Upper lobe of right lung (tissue), 1 donor: ENCODE data around the gene BHLHE23. TPM values are rescaled to one million over a fixed set of nuclear protein-coding genes. Genes with fewer than 3 reads are reported as not detected.
A peak's percentile ranks its signal among the peaks of the same experiment; 100 is the strongest.

Source experiments
- ATAC-seq: fragments of 200-7000 bp; cut with Tn5 transposase; one replicate; pipeline ENCODE4 v1.9.1; 2020; ENCODE audit warnings: mild to moderate bottlenecking, moderate library complexity
- DNase-seq: peaks from one replicate; pipeline ENCODE4 v3.0.0-alpha.2; 2020
- H3K27ac ChIP-seq: fragments of 200-600 bp; one replicate; pipeline ENCODE4 v1.8.0; 2022
- H3K27me3 ChIP-seq: fragments of 200-600 bp; one replicate; pipeline ENCODE4 v1.8.0; 2022; ENCODE audit warnings: mild to moderate bottlenecking
- H3K36me3 ChIP-seq: fragments of 200-600 bp; one replicate; pipeline ENCODE4 v1.8.0; 2022
- H3K4me1 ChIP-seq: fragments of 200-600 bp; one replicate; pipeline ENCODE4 v1.8.0; 2022
- H3K4me3 ChIP-seq: fragments of 200-600 bp; one replicate; pipeline ENCODE4 v1.8.0; 2022; ENCODE audit warnings: mild to moderate bottlenecking
- H3K9me3 ChIP-seq: fragments of 200-600 bp; one replicate; pipeline ENCODE4 v1.8.0; 2022
- CTCF ChIP-seq: fragments of 200-600 bp; IDR thresholded peaks from one replicate; pipeline ENCODE4 v1.8.0; 2022; ENCODE audit warnings: antibody characterized with exemption
- intact Hi-C: fragments of 100-400 bp; cut with DNase I; formaldehyde crosslinking; loops from one replicate; pipeline ENCODE4 v1.11.0; 2022
- total RNA-seq: library from RNA; stranded (reverse); fragmentation: NEBNext Ultra II Directional; extraction: Animal tissue kit (Norgen Biotek cat#: 25700); gene quantifications from one replicate; pipeline ENCODE4 v1.2.1, GENCODE V29; 2021
- donor health status: DM: no; HTN: yes; CAD: no; lungs with severe emphysema.

The BHLHE23 gene
- total RNA-seq, 1 donor from 2014 or later, result not detected

- DNase-seq (no peak), ATAC-seq (no peak)
- no peaks in the 10 kb centered on the region for H3K36me3 ChIP-seq
- peaks cover 94% of the 10 kb centered on the region for H3K27me3 ChIP-seq
- H3K4me3 ChIP-seq, result no peak overlapping the region
- H3K9me3 ChIP-seq, result no peaks in the 10 kb centered on the region
- H3K4me1 ChIP-seq, result peaks cover 7% of the 10 kb centered on the region
- intact Hi-C loops, result no loop called here
- TF ChIP-seq CTCF, result no peak
- H3K27ac ChIP-seq, result no peak overlapping the region
Observed at GRCh38 chr20:63011798-63012197, 5.0 kb upstream of the BHLHE23 start.

DNA sequence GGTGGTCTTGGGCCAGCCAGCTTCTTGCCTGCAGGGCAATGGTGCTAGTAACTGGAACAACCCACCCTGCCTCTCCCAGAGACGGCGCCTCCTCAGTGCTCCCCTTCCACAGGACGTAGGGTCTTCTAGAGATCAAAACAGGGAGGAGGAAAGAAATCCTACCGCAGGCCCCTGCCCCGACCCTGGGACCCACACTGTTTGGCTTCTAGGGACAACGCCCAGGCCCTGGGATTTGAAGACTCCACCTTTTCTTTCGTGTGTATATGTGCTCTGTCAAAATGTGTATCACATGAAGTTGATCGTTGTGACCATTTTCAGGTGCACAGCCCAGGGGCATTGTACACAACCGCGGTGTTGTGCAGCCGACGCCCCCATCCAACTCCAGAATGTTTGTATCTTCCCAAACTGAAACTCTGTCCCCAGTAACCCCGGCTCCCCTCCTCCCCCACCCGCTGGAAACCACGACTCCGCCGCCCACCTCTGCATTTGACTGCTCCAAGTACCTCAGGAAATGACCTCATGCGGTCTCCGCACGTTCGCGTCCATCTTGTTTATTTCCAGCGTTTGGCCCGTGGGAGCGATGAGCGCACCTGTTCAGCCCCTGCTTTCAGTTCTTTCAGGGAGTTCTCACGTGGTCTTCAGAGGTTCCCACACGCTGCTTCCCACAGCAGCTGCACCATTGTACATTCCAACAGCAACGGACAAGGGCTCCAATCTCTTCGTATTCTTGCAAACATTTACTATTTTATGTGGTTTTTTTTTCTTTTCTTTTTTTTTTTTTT, 3.4 kb upstream of the BHLHE23 start:
- peaks cover 7% of the 10 kb centered on the region for H3K4me1 ChIP-seq
- no peaks in the 10 kb centered on the region for H3K9me3 ChIP-seq
- H3K27ac ChIP-seq, result no peak overlapping the region
- ATAC-seq (no peak), DNase-seq (no peak)
- intact Hi-C loops, result no loop called here
- TF ChIP-seq CTCF, result no peak
- H3K4me3 ChIP-seq, result no peak overlapping the region
- H3K36me3 ChIP-seq, result no peaks in the 10 kb centered on the region
- peaks cover 95% of the 10 kb centered on the region for H3K27me3 ChIP-seq

DNA sequence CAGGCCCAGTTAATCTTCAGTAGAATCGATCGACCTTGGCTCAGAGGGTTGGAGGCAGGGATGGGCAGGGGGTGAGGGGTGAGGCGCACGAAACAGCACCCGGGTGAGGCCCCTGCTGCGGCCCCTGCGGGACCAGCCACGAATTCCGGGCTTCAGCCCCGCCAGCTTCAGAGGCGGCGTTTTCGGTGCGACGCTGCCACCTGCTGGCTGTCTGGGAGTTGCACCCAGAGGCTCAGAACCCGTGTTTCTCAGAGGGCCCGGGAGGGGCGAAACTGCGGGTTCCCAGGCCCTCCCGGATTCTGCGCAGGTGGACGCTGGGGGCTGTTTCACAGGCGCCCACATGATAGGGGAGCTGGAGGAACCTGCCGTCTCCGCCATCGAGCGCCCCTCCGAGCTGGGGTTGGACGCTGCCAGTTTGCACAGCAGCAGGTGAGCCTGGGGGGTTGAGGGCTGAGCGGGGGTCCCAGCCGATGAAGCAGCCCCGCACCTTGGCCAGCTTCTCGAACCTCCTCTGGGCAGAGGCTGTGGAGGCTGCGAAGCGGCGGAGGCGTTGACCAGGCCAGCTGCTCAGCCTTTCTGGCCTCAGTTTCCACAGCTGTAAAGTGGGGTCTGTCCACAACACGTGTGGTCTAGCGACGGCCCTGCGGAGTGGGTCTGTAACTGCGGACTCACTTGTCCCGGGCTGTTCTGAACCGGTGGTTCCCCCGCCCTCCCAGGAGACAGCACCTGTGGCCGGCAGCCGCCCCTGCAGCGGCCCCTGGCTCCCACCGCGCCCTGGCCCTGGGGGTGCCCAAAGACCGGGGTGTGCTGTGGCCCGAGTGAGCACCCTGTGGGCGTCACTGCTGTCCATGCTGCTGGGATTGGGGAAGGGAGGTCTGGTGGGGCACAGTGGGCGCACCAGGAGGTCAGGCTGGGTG, 2.5 kb upstream of the BHLHE23 start:
- peaks cover 95% of the 10 kb centered on the region for H3K27me3 ChIP-seq
- intact Hi-C loops, result no loop called here
- no peaks in the 10 kb centered on the region for H3K9me3 ChIP-seq
- no peak overlapping the region for H3K4me3 ChIP-seq
- peak; percentile 88 for ATAC-seq
- peak; percentile 88 for DNase-seq
- H3K27ac ChIP-seq, result no peak overlapping the region
- no peaks in the 10 kb centered on the region for H3K36me3 ChIP-seq
- peak; percentile 91 for TF ChIP-seq CTCF
- peaks cover 7% of the 10 kb centered on the region for H3K4me1 ChIP-seq

DNA sequence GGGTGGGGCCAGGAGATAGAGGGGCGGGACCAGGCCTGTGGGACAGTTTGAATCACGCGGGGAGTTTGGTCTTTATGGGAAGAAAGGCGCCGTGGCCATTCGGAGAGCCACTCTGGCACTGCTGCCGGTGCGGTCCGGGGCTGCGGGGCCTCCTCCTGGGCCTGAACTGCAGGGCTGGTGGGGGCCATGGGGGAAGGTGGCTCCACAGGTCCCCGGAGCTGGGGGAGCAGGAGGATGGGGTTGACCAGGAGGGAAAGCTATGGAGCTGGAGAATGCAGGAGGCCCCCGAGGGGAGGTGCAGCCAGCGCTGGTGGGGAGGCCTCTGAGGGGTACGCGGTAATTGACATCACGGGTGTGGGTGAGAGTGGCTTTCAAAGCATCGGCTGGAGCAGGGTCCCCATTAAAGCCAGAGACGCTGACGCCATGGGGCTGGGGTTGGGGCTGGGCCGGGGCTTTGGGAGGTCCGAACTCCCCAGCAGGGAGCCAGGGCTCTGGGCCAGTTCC, 1.8 kb upstream of the BHLHE23 start:
- no peak for DNase-seq
- Histone ChIP-seq H3K4me3 (no peak overlapping the region), H3K27me3 (peaks cover 95% of the 10 kb centered on the region), H3K27ac (no peak overlapping the region), H3K36me3 (no peaks in the 10 kb centered on the region), H3K4me1 (peaks cover 7% of the 10 kb centered on the region), H3K9me3 (no peaks in the 10 kb centered on the region)
- ATAC-seq, result peak; percentile 4
- intact Hi-C loops, result no loop called here
- TF ChIP-seq CTCF, result no peak

GRCh38 chr20:63007646-63008488, 1.1 kb upstream of the BHLHE23 start:
- Histone ChIP-seq H3K27me3 (peaks cover 98% of the 10 kb centered on the region), H3K4me1 (peaks cover 7% of the 10 kb centered on the region), H3K36me3 (no peaks in the 10 kb centered on the region), H3K4me3 (no peak overlapping the region), H3K9me3 (no peaks in the 10 kb centered on the region), H3K27ac (no peak overlapping the region)
- DNase-seq (no peak), ATAC-seq (no peak)
- intact Hi-C loops, result no loop called here
- no peak for TF ChIP-seq CTCF
